WTC11 (cell line): ENCODE results near the gene TAPBP. TPM values are rescaled to one million over a fixed set of nuclear protein-coding genes. Genes with fewer than 3 reads are reported as not detected.

Source experiments
- ATF1 ChIP-seq: sonication (generic); formaldehyde crosslinking; IDR thresholded peaks from 2 replicates; pipeline ENCODE4 v1.8.1; 2023; ENCODE audit warnings: mild to moderate bottlenecking, moderate library complexity, missing genetic modification reagents
- CREB1 ChIP-seq: sonication (generic); formaldehyde crosslinking; IDR thresholded peaks from 2 replicates; pipeline ENCODE4 v1.8.0; 2023; ENCODE audit warnings: mild to moderate bottlenecking, missing genetic modification reagents
- FOXJ3 ChIP-seq: sonication (generic); formaldehyde crosslinking; IDR thresholded peaks from 2 replicates; pipeline ENCODE4 v1.9.0; 2021; ENCODE audit warnings: missing genetic modification reagents, mild to moderate bottlenecking, borderline replicate concordance
- FOXK1 ChIP-seq: sonication (generic); formaldehyde crosslinking; IDR thresholded peaks from 2 replicates; pipeline ENCODE4 v1.8.0; 2022; ENCODE audit warnings: mild to moderate bottlenecking, moderate library complexity, missing genetic modification reagents
- GTF2I ChIP-seq: fragments of 250-450 bp; sonication (Bioruptor Pico); conservative IDR thresholded peaks from 2 replicates; pipeline ENCODE4 v1.4.0; 2021; ENCODE audit warnings: mild to moderate bottlenecking
- IRF2 ChIP-seq: sonication (generic); formaldehyde crosslinking; IDR thresholded peaks from 2 replicates; pipeline ENCODE4 v1.8.0; 2022; ENCODE audit warnings: low read depth, missing genetic modification reagents, borderline replicate concordance
- NR3C1 ChIP-seq: sonication (generic); formaldehyde crosslinking; conservative IDR thresholded peaks from 2 replicates; pipeline ENCODE4 v1.8.1; 2023; ENCODE audit warnings: low read depth, mild to moderate bottlenecking, missing genetic modification reagents
- PRRX2 ChIP-seq: fragments of 250-450 bp; sonication (Bioruptor Pico); IDR thresholded peaks from 2 replicates; pipeline ENCODE4 v1.8.0; 2021; ENCODE audit warnings: mild to moderate bottlenecking
- TP53 ChIP-seq: sonication (generic); formaldehyde crosslinking; IDR thresholded peaks from 2 replicates; pipeline ENCODE4 v1.8.1; 2023; ENCODE audit warnings: mild to moderate bottlenecking, missing genetic modification reagents
- ZNF317 ChIP-seq: sonication (generic); formaldehyde crosslinking; IDR thresholded peaks from 2 replicates; pipeline ENCODE4 v1.8.1; 2023; ENCODE audit warnings: low read depth, mild to moderate bottlenecking, moderate library complexity, missing genetic modification reagents, borderline replicate concordance
- ZNF423 ChIP-seq: fragments of 250-450 bp; sonication (Bioruptor Pico); IDR thresholded peaks from 2 replicates; pipeline ENCODE4 v2.1.2; 2022; ENCODE audit warnings: mild to moderate bottlenecking, moderate library complexity
- ZNF671 ChIP-seq: fragments of 250-450 bp; sonication (Bioruptor Pico); IDR thresholded peaks from 2 replicates; pipeline ENCODE4 v1.8.0; 2021; ENCODE audit warnings: mild to moderate bottlenecking
- total RNA-seq: library from RNA; stranded (reverse); gene quantifications from 3 replicates; pipeline ENCODE4 v1.2.3, GENCODE V29; 2021
- TF ChIP-seq, protein P1 (sequence below): sonication (generic); formaldehyde crosslinking; IDR thresholded peaks from 2 replicates; pipeline ENCODE4 v1.8.0; 2023; ENCODE audit warnings: missing genetic modification reagents, mild to moderate bottlenecking, borderline replicate concordance
- TF ChIP-seq, protein P2 (sequence below): fragments of 250-450 bp; sonication (Bioruptor Pico); IDR thresholded peaks from 2 replicates; pipeline ENCODE4 v1.9.0; 2021; ENCODE audit warnings: mild to moderate bottlenecking
- TF ChIP-seq, protein P3 (sequence below): fragments of 250-450 bp; sonication (Bioruptor Pico); IDR thresholded peaks from 2 replicates; pipeline ENCODE4 v2.1.2; 2022; ENCODE audit warnings: mild to moderate bottlenecking, moderate library complexity
- TF ChIP-seq, protein P4 (sequence below): sonication (generic); formaldehyde crosslinking; IDR thresholded peaks from 2 replicates; pipeline ENCODE4 v1.8.1; 2022; ENCODE audit warnings: mild to moderate bottlenecking, missing genetic modification reagents, moderate library complexity, borderline replicate concordance
- TF ChIP-seq, protein P5 (sequence below): sonication (generic); formaldehyde crosslinking; IDR thresholded peaks from 2 replicates; pipeline ENCODE4 v1.8.1; 2023; ENCODE audit warnings: mild to moderate bottlenecking, missing genetic modification reagents, moderate library complexity
- TF ChIP-seq, protein P6 (sequence below): sonication (generic); formaldehyde crosslinking; IDR thresholded peaks from 2 replicates; pipeline ENCODE4 v1.8.0; 2022; ENCODE audit warnings: missing genetic modification reagents
- TF ChIP-seq, protein P7 (sequence below): sonication (generic); formaldehyde crosslinking; IDR thresholded peaks from 2 replicates; pipeline ENCODE4 v1.8.1; 2022; ENCODE audit warnings: mild to moderate bottlenecking, moderate library complexity, missing genetic modification reagents

The TAPBP gene
- total RNA-seq, 1 experiment from 2014 or later = 43.5 TPM

DNA sequence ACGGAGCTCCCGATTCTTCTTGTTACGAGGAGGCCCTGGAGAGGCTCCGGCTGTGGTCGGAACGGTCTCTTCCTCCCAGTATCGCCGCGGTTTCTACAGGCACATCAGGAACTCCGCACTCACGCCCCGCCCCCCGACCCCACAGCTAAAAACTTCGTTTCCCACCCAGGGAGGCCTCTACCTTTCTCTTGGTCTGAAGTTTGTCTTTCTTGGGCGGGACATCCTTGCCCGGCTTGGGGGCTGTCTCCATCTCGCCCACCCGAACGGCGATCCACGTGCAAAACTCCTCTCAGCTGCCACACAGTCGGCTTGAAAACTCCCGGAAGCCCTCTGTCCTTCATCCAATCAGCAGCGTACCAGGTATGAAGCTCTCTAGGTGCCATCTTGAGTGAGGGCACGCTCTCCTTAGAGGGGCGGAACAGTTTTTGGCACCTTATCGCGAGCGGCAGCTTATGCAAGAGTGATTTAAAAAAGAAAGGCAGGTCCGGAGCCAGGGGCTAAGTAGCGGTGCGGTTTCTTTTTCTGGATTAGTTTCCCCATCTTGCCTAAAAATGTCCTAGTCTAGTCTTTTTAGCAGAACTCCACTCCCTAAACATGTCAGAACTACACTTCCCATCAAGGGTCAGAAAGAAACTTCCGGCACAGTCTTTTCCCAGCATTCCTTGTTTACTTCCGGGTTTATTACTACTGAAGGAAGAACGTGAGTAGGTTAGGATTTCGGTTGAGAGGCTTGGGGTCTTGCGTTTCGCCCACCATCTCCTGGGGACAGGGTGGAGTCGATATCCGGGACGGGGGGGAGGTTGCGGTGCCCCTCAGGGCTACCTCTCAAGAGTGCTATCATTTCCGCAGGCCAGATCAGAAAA, 24.7 kb downstream of the TAPBP start, which contains the start of the genes PFDN6 and WDR46 (continued):
- peak; percentile 95 for TF ChIP-seq FOXK1 (CRISPR knock-in tag)
- TF ChIP-seq, protein P1, sequence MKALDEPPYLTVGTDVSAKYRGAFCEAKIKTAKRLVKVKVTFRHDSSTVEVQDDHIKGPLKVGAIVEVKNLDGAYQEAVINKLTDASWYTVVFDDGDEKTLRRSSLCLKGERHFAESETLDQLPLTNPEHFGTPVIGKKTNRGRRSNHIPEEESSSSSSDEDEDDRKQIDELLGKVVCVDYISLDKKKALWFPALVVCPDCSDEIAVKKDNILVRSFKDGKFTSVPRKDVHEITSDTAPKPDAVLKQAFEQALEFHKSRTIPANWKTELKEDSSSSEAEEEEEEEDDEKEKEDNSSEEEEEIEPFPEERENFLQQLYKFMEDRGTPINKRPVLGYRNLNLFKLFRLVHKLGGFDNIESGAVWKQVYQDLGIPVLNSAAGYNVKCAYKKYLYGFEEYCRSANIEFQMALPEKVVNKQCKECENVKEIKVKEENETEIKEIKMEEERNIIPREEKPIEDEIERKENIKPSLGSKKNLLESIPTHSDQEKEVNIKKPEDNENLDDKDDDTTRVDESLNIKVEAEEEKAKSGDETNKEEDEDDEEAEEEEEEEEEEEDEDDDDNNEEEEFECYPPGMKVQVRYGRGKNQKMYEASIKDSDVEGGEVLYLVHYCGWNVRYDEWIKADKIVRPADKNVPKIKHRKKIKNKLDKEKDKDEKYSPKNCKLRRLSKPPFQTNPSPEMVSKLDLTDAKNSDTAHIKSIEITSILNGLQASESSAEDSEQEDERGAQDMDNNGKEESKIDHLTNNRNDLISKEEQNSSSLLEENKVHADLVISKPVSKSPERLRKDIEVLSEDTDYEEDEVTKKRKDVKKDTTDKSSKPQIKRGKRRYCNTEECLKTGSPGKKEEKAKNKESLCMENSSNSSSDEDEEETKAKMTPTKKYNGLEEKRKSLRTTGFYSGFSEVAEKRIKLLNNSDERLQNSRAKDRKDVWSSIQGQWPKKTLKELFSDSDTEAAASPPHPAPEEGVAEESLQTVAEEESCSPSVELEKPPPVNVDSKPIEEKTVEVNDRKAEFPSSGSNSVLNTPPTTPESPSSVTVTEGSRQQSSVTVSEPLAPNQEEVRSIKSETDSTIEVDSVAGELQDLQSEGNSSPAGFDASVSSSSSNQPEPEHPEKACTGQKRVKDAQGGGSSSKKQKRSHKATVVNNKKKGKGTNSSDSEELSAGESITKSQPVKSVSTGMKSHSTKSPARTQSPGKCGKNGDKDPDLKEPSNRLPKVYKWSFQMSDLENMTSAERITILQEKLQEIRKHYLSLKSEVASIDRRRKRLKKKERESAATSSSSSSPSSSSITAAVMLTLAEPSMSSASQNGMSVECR (CRISPR knock-in tag) = peak; percentile 58; the same call in 1 of the 2 replicates
- TF ChIP-seq, protein P2, sequence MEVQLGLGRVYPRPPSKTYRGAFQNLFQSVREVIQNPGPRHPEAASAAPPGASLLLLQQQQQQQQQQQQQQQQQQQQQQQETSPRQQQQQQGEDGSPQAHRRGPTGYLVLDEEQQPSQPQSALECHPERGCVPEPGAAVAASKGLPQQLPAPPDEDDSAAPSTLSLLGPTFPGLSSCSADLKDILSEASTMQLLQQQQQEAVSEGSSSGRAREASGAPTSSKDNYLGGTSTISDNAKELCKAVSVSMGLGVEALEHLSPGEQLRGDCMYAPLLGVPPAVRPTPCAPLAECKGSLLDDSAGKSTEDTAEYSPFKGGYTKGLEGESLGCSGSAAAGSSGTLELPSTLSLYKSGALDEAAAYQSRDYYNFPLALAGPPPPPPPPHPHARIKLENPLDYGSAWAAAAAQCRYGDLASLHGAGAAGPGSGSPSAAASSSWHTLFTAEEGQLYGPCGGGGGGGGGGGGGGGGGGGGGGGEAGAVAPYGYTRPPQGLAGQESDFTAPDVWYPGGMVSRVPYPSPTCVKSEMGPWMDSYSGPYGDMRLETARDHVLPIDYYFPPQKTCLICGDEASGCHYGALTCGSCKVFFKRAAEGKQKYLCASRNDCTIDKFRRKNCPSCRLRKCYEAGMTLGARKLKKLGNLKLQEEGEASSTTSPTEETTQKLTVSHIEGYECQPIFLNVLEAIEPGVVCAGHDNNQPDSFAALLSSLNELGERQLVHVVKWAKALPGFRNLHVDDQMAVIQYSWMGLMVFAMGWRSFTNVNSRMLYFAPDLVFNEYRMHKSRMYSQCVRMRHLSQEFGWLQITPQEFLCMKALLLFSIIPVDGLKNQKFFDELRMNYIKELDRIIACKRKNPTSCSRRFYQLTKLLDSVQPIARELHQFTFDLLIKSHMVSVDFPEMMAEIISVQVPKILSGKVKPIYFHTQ (CRISPR knock-in tag) = no peak
- TF ChIP-seq, protein P3, sequence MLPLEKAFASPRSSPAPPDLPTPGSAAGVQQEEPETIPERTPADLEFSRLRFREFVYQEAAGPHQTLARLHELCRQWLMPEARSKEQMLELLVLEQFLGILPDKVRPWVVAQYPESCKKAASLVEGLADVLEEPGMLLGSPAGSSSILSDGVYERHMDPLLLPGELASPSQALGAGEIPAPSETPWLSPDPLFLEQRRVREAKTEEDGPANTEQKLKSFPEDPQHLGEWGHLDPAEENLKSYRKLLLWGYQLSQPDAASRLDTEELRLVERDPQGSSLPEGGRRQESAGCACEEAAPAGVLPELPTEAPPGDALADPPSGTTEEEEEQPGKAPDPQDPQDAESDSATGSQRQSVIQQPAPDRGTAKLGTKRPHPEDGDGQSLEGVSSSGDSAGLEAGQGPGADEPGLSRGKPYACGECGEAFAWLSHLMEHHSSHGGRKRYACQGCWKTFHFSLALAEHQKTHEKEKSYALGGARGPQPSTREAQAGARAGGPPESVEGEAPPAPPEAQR (CRISPR knock-in tag) = no peak
- no peak for TF ChIP-seq FOXJ3 (CRISPR knock-in tag)
- TF ChIP-seq TP53 = no peak
- TF ChIP-seq NR3C1 (CRISPR knock-in tag) = no peak
- TF ChIP-seq, protein P4, sequence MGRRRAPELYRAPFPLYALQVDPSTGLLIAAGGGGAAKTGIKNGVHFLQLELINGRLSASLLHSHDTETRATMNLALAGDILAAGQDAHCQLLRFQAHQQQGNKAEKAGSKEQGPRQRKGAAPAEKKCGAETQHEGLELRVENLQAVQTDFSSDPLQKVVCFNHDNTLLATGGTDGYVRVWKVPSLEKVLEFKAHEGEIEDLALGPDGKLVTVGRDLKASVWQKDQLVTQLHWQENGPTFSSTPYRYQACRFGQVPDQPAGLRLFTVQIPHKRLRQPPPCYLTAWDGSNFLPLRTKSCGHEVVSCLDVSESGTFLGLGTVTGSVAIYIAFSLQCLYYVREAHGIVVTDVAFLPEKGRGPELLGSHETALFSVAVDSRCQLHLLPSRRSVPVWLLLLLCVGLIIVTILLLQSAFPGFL = no peak
- no peak for TF ChIP-seq GTF2I (CRISPR knock-in tag)
- TF ChIP-seq, protein P5, sequence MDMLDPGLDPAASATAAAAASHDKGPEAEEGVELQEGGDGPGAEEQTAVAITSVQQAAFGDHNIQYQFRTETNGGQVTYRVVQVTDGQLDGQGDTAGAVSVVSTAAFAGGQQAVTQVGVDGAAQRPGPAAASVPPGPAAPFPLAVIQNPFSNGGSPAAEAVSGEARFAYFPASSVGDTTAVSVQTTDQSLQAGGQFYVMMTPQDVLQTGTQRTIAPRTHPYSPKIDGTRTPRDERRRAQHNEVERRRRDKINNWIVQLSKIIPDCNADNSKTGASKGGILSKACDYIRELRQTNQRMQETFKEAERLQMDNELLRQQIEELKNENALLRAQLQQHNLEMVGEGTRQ (CRISPR knock-in tag) = no peak
- no peak for TF ChIP-seq IRF2 (CRISPR knock-in tag)
- TF ChIP-seq ZNF671 (CRISPR knock-in tag) = no peak
- no peak for TF ChIP-seq ATF1
- no peak for TF ChIP-seq PRRX2 (CRISPR knock-in tag)
- no peak for TF ChIP-seq ZNF317 (CRISPR knock-in tag)
- no peak for TF ChIP-seq ZNF423 (CRISPR knock-in tag)
- no peak for TF ChIP-seq CREB1
- TF ChIP-seq, protein P6, sequence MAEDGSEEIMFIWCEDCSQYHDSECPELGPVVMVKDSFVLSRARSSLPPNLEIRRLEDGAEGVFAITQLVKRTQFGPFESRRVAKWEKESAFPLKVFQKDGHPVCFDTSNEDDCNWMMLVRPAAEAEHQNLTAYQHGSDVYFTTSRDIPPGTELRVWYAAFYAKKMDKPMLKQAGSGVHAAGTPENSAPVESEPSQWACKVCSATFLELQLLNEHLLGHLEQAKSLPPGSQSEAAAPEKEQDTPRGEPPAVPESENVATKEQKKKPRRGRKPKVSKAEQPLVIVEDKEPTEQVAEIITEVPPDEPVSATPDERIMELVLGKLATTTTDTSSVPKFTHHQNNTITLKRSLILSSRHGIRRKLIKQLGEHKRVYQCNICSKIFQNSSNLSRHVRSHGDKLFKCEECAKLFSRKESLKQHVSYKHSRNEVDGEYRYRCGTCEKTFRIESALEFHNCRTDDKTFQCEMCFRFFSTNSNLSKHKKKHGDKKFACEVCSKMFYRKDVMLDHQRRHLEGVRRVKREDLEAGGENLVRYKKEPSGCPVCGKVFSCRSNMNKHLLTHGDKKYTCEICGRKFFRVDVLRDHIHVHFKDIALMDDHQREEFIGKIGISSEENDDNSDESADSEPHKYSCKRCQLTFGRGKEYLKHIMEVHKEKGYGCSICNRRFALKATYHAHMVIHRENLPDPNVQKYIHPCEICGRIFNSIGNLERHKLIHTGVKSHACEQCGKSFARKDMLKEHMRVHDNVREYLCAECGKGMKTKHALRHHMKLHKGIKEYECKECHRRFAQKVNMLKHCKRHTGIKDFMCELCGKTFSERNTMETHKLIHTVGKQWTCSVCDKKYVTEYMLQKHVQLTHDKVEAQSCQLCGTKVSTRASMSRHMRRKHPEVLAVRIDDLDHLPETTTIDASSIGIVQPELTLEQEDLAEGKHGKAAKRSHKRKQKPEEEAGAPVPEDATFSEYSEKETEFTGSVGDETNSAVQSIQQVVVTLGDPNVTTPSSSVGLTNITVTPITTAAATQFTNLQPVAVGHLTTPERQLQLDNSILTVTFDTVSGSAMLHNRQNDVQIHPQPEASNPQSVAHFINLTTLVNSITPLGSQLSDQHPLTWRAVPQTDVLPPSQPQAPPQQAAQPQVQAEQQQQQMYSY (CRISPR knock-in tag) = no peak
- TF ChIP-seq, protein P7, sequence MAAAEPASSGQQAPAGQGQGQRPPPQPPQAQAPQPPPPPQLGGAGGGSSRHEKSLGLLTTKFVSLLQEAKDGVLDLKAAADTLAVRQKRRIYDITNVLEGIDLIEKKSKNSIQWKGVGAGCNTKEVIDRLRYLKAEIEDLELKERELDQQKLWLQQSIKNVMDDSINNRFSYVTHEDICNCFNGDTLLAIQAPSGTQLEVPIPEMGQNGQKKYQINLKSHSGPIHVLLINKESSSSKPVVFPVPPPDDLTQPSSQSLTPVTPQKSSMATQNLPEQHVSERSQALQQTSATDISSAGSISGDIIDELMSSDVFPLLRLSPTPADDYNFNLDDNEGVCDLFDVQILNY = no peak
